ENCODE measurements around the gene LHX4.

LHX4 gene

DNA sequence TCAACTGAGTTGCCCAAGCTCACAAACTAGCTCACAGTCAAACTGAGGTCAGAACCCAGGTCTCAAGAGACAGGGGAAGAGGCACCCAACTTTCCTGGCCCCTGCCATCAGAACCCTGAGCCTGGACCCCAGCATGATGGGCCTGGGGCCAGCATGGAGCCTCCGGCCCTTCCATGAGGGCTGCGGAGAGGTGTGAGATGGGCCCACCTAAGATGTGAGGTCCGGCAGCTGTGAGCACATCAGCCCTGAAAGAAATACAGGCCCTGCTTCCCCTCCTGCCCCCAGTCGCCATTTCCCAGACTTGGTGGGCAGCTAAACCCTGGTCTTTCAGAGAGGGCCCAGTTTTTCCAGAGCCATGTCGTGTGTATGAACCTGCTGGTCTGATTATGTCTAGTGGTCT is 44.8 kb upstream of the LHX4 start:
- no peaks in the 10 kb centered on the region for H3K9me3 ChIP-seq (ENCODE audit: control insufficient read depth, insufficient read depth, low read length)
- no peaks in the 10 kb centered on the region for H3K4me1 ChIP-seq (ENCODE audit: control insufficient read depth, low read length)
- H3K79me2 ChIP-seq (ENCODE audit: control insufficient read depth, low read length), result no peaks in the 10 kb centered on the region
- TF ChIP-seq EZH2phosphoT487 (IDR thresholded peaks at IDR 0.05; ENCODE audit: borderline replicate concordance, low read length), result no peak
- TF ChIP-seq, protein P1, sequence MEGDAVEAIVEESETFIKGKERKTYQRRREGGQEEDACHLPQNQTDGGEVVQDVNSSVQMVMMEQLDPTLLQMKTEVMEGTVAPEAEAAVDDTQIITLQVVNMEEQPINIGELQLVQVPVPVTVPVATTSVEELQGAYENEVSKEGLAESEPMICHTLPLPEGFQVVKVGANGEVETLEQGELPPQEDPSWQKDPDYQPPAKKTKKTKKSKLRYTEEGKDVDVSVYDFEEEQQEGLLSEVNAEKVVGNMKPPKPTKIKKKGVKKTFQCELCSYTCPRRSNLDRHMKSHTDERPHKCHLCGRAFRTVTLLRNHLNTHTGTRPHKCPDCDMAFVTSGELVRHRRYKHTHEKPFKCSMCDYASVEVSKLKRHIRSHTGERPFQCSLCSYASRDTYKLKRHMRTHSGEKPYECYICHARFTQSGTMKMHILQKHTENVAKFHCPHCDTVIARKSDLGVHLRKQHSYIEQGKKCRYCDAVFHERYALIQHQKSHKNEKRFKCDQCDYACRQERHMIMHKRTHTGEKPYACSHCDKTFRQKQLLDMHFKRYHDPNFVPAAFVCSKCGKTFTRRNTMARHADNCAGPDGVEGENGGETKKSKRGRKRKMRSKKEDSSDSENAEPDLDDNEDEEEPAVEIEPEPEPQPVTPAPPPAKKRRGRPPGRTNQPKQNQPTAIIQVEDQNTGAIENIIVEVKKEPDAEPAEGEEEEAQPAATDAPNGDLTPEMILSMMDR (IDR thresholded peaks at IDR 0.05; ENCODE audit: low read depth, low read length, poor library complexity, severe bottlenecking), result no peak
- no peak overlapping the region for H3K4me3 ChIP-seq (ENCODE audit: low read length)
- no peaks in the 10 kb centered on the region for H4K20me1 ChIP-seq (ENCODE audit: control insufficient read depth, insufficient read depth, low read depth, low read length)
- no peaks in the 10 kb centered on the region for H3K9me2 ChIP-seq (replicated peaks; ENCODE audit: control insufficient read depth, low read length)
- H3F3A ChIP-seq (ENCODE audit: control insufficient read depth, insufficient read depth), result no peaks in the 10 kb centered on the region
- H3K27me3 ChIP-seq (ENCODE audit: control insufficient read depth, low read length), result no peaks in the 10 kb centered on the region
- no peak overlapping the region for H3K4me2 ChIP-seq (ENCODE audit: low read length)
- H3K27ac ChIP-seq (ENCODE audit: low read depth, low read length), result no peak overlapping the region
- no peaks in the 10 kb centered on the region for H3K36me3 ChIP-seq (ENCODE audit: control insufficient read depth, low read length)

- Histone ChIP-seq H3K4me2 (ENCODE audit: low read length) (no peak overlapping the region), H3K36me3 (ENCODE audit: control insufficient read depth, low read length) (no peaks in the 10 kb centered on the region)
- TF ChIP-seq, protein P1 (IDR thresholded peaks at IDR 0.05; ENCODE audit: low read depth, low read length, poor library complexity, severe bottlenecking), result no peak
- no peak for TF ChIP-seq EZH2phosphoT487 (IDR thresholded peaks at IDR 0.05; ENCODE audit: borderline replicate concordance, low read length)
Observed at GRCh38 chr1:180185971-180186645, 44.0 kb upstream of the LHX4 start.

GRCh38 chr1:180186831-180187230 is 43.2 kb upstream of the LHX4 start:
- Histone ChIP-seq H3K27ac (ENCODE audit: low read depth, low read length) (no peak overlapping the region), H3K4me1 (ENCODE audit: control insufficient read depth, low read length) (no peaks in the 10 kb centered on the region), H3F3A (ENCODE audit: control insufficient read depth, insufficient read depth) (no peaks in the 10 kb centered on the region), H3K4me3 (ENCODE audit: low read length) (no peak overlapping the region), H3K27me3 (ENCODE audit: control insufficient read depth, low read length) (no peaks in the 10 kb centered on the region), H3K79me2 (ENCODE audit: control insufficient read depth, low read length) (no peaks in the 10 kb centered on the region), H3K4me2 (ENCODE audit: low read length) (no peak overlapping the region), H3K9me2 (replicated peaks; ENCODE audit: control insufficient read depth, low read length) (no peaks in the 10 kb centered on the region), H3K36me3 (ENCODE audit: control insufficient read depth, low read length) (no peaks in the 10 kb centered on the region), H4K20me1 (ENCODE audit: control insufficient read depth, insufficient read depth, low read depth, low read length) (no peaks in the 10 kb centered on the region), H3K9me3 (ENCODE audit: control insufficient read depth, insufficient read depth, low read length) (no peaks in the 10 kb centered on the region)
- no peak for TF ChIP-seq EZH2phosphoT487 (IDR thresholded peaks at IDR 0.05; ENCODE audit: borderline replicate concordance, low read length)
- TF ChIP-seq, protein P1 (IDR thresholded peaks at IDR 0.05; ENCODE audit: low read depth, low read length, poor library complexity, severe bottlenecking), result no peak

More at GRCh38 chr1:180185971-180186645, 44.0 kb upstream of the LHX4 start:
- no peaks in the 10 kb centered on the region for H4K20me1 ChIP-seq (ENCODE audit: control insufficient read depth, insufficient read depth, low read depth, low read length)
- no peaks in the 10 kb centered on the region for H3K27me3 ChIP-seq (ENCODE audit: control insufficient read depth, low read length)
- H3K27ac ChIP-seq (ENCODE audit: low read depth, low read length), result no peak overlapping the region
- H3K9me3 ChIP-seq (ENCODE audit: control insufficient read depth, insufficient read depth, low read length), result no peaks in the 10 kb centered on the region
- H3K9me2 ChIP-seq (replicated peaks; ENCODE audit: control insufficient read depth, low read length), result no peaks in the 10 kb centered on the region
- H3K4me3 ChIP-seq (ENCODE audit: low read length), result no peak overlapping the region
- H3K79me2 ChIP-seq (ENCODE audit: control insufficient read depth, low read length), result no peaks in the 10 kb centered on the region
- no peaks in the 10 kb centered on the region for H3K4me1 ChIP-seq (ENCODE audit: control insufficient read depth, low read length)
- H3F3A ChIP-seq (ENCODE audit: control insufficient read depth, insufficient read depth), result no peaks in the 10 kb centered on the region

Measured in DOHH2 (cell line).